Aorta (tissue), 5 donors: Measurements from ENCODE around the gene ARL2BP. TPM values are rescaled to one million over a fixed set of nuclear protein-coding genes. Genes with fewer than 3 reads are reported as not detected.

Experiments used
- ATAC-seq: fragments of 200-7000 bp; cut with Tn5 transposase; one replicate; pipeline ENCODE4 v1.9.1; 2022; ENCODE audit warnings: moderate library complexity; ENCODE audit not compliant: low FRiP score
- DNase-seq, 2 donors: peaks; one replicate each; pipeline ENCODE4 v3.0.0-alpha.2; 2020
- H3K27ac ChIP-seq, 2 donors: one replicate each; pipeline ENCODE4 v1.5.1; 2013; ENCODE audit warnings: low read length in 2 of 2, mild to moderate bottlenecking in 2 of 2, moderate library complexity in 2 of 2, control low read depth in 1 of 2, inconsistent platforms in 1 of 2, low read depth in 1 of 2
- H3K27me3 ChIP-seq, 2 donors: one replicate each; pipeline ENCODE4 v1.6.1; 2013; ENCODE audit warnings: control low read depth in 1 of 2, low read length in 1 of 2, mild to moderate bottlenecking in 1 of 2, moderate library complexity in 1 of 2; ENCODE audit not compliant: insufficient read depth in 2 of 2, control insufficient read depth in 1 of 2
- H3K36me3 ChIP-seq, 2 donors: one replicate each; pipeline ENCODE4 v1.6.1; 2013; ENCODE audit warnings: control low read depth in 1 of 2, low read length in 1 of 2, mild to moderate bottlenecking in 1 of 2; ENCODE audit not compliant: insufficient read depth in 2 of 2, control insufficient read depth in 1 of 2
- H3K4me1 ChIP-seq, 2 donors: one replicate each; pipeline ENCODE4 v1.6.1; 2013; ENCODE audit warnings: low read length in 2 of 2, control low read depth in 1 of 2, mild to moderate bottlenecking in 1 of 2, moderate library complexity in 1 of 2; ENCODE audit not compliant: insufficient read depth in 2 of 2, control insufficient read depth in 1 of 2
- H3K4me3 ChIP-seq, 2 donors: one replicate each; pipeline ENCODE4 v1.5.1; 2013; ENCODE audit warnings: low read length in 2 of 2, control low read depth in 1 of 2, mild to moderate bottlenecking in 1 of 2
- H3K9me3 ChIP-seq: one replicate; pipeline ENCODE4 v1.6.1; 2013; ENCODE audit warnings: mild to moderate bottlenecking, low read length; ENCODE audit not compliant: control insufficient read depth
- WGBS, 2 donors: extraction: QIAGEN DNeasy Blood & Tissue Kit; methylation state at CpG; one replicate each; pipeline ENCODE4 v1.1.7; 2013; 5-methylcytosine and 5-hydroxymethylcytosine counted together
- intact Hi-C, 2 donors: fragments of 100-400 bp; cut with DNase I; formaldehyde crosslinking; loops; one replicate each; pipeline versions ENCODE4 v1.14.2 to v1.15.0; 2022
- polyA plus RNA-seq, 2 donors: library from polyadenylated mRNA; stranded (reverse); fragments of 200-250 nt; gene quantifications; one replicate each; pipeline ENCODE4 v1.2.3, GENCODE V29; 2013
- total RNA-seq, 2 donors: library from RNA; stranded (reverse); fragmentation: NEBNext Ultra II Directional; extraction: Animal tissue kit (Norgen Biotek cat#: 25700); gene quantifications; one replicate each; pipeline ENCODE4 v1.2.1, GENCODE V29; 2021
- donor health status: healthy with polysubstance abuse.
- donor health status: Bipolar disorder and iron deficiency.
- donor health status: DM: no; HTN: no; CAD: no.
- donor health status: DM: no; HTN: no; CAD: no.
- donor health status: DM: yes; HTN: yes; CAD: no.

The ARL2BP gene
- total and polyA plus RNA-seq, 4 donors = 39.1 to 65.4 (median 44.8) TPM

GRCh38 chr16:57229079-57229478 lies 16.0 kb upstream of the ARL2BP start:
- H3K9me3 ChIP-seq = no peaks in the 10 kb centered on the region
- intact Hi-C loops = no loop called here
- H3K27ac ChIP-seq = no peak overlapping the region
- 85 to 88% methylated on average over 1 of the region's 1 CpG for WGBS, 2 donors
- DNase-seq (no peak), ATAC-seq (no peak)
- peaks cover 14 to 19% of the 10 kb centered on the region in 2 donors for H3K36me3 ChIP-seq
- H3K4me1 ChIP-seq = no peaks in the 10 kb centered on the region
- no peaks in the 10 kb centered on the region for H3K27me3 ChIP-seq
- no peak overlapping the region for H3K4me3 ChIP-seq

- intact Hi-C loops = no loop called here
- Histone ChIP-seq H3K36me3 (peaks cover 15 to 19% of the 10 kb centered on the region in 2 donors), H3K27me3 (no peaks in the 10 kb centered on the region), H3K9me3 (no peaks in the 10 kb centered on the region), H3K4me3 (no peak overlapping the region), H3K27ac (no peak overlapping the region), H3K4me1 (no peaks in the 10 kb centered on the region)
- ATAC-seq (no peak), DNase-seq (no peak)
- WGBS, 2 donors = 88 to 98% methylated on average over 3 of the region's 3 CpGs
These were observed 13.2 kb upstream of the ARL2BP start for GRCh38 chr16:57231821-57232350.

GRCh38 chr16:57233944-57234706 lies 10.9 kb upstream of the ARL2BP start:
- H3K27ac ChIP-seq = no peak overlapping the region
- DNase-seq (no peak), ATAC-seq (no peak)
- H3K4me1 ChIP-seq = no peaks in the 10 kb centered on the region
- H3K36me3 ChIP-seq = peaks cover 11 to 14% of the 10 kb centered on the region in 2 donors
- H3K9me3 ChIP-seq = no peaks in the 10 kb centered on the region
- intact Hi-C loops = no loop called here
- no peak overlapping the region for H3K4me3 ChIP-seq
- WGBS, 2 donors = 91 to 92% methylated on average over 9 of the region's 9 CpGs
- no peaks in the 10 kb centered on the region for H3K27me3 ChIP-seq

GRCh38 chr16:57234707-57235092 lies 10.4 kb upstream of the ARL2BP start:
- ATAC-seq (no peak), DNase-seq (no peak)
- Histone ChIP-seq H3K4me3 (no peak overlapping the region), H3K36me3 (peaks cover 11 to 14% of the 10 kb centered on the region in 2 donors), H3K4me1 (no peaks in the 10 kb centered on the region), H3K27ac (no peak overlapping the region), H3K9me3 (no peaks in the 10 kb centered on the region), H3K27me3 (no peaks in the 10 kb centered on the region)
- intact Hi-C loops = no loop called here

- Histone ChIP-seq H3K27me3 (no peaks in the 10 kb centered on the region), H3K4me1 (no peaks in the 10 kb centered on the region), H3K27ac (no peak overlapping the region), H3K9me3 (no peaks in the 10 kb centered on the region), H3K4me3 (no peak overlapping the region), H3K36me3 (peaks cover 11 to 14% of the 10 kb centered on the region in 2 donors)
- DNase-seq (no peak), ATAC-seq (no peak)
- intact Hi-C loops = no loop called here
- WGBS, 2 donors = 84% methylated on average over 8 of the region's 8 CpGs
These were observed 9.7 kb upstream of the ARL2BP start for GRCh38 chr16:57235128-57236021.

GRCh38 chr16:57236022-57236350 lies 9.1 kb upstream of the ARL2BP start:
- H3K4me1 ChIP-seq = no peaks in the 10 kb centered on the region
- ATAC-seq = no peak
- H3K36me3 ChIP-seq = peaks cover 11 to 14% of the 10 kb centered on the region in 2 donors
- H3K27ac ChIP-seq = no peak overlapping the region
- no peaks in the 10 kb centered on the region for H3K9me3 ChIP-seq
- H3K27me3 ChIP-seq = no peaks in the 10 kb centered on the region
- DNase-seq = no peak
- H3K4me3 ChIP-seq = no peak overlapping the region
- intact Hi-C loops = no loop called here

GRCh38 chr16:57238682-57239081 lies 6.4 kb upstream of the ARL2BP start:
- Histone ChIP-seq H3K36me3 (peaks cover 0 to 10% of the 10 kb centered on the region in 2 donors), H3K4me3 (no peak overlapping the region), H3K9me3 (no peaks in the 10 kb centered on the region), H3K27ac (no peak overlapping the region), H3K4me1 (no peaks in the 10 kb centered on the region), H3K27me3 (no peaks in the 10 kb centered on the region)
- DNase-seq = no peak
- ATAC-seq = no peak
- intact Hi-C loops = no loop called here
- WGBS, 2 donors = 33 to 44% methylated on average over 2 of the region's 2 CpGs

- no peaks in the 10 kb centered on the region for H3K4me1 ChIP-seq
- 72 to 77% methylated on average over 2 of the region's 2 CpGs for WGBS, 2 donors
- H3K36me3 ChIP-seq = peaks cover 0 to 8% of the 10 kb centered on the region in 2 donors
- DNase-seq (no peak), ATAC-seq (no peak)
- H3K27me3 ChIP-seq = no peaks in the 10 kb centered on the region
- intact Hi-C loops = no loop called here
- H3K4me3 ChIP-seq = no peak overlapping the region
- no peaks in the 10 kb centered on the region for H3K9me3 ChIP-seq
- H3K27ac ChIP-seq = no peak overlapping the region
These were observed 6.0 kb upstream of the ARL2BP start for GRCh38 chr16:57239107-57239506.
